ENCODE results near the gene NLRP6. TPM values are rescaled to one million over a fixed set of nuclear protein-coding genes. Genes with fewer than 3 reads are reported as not detected.

The NLRP6 gene
- total RNA-seq, 3 donors from 2014 or later (not counting 1 experiment from before 2014, with no cell fraction given): 1.7 to 3.0 (median 2.3) TPM

DNA sequence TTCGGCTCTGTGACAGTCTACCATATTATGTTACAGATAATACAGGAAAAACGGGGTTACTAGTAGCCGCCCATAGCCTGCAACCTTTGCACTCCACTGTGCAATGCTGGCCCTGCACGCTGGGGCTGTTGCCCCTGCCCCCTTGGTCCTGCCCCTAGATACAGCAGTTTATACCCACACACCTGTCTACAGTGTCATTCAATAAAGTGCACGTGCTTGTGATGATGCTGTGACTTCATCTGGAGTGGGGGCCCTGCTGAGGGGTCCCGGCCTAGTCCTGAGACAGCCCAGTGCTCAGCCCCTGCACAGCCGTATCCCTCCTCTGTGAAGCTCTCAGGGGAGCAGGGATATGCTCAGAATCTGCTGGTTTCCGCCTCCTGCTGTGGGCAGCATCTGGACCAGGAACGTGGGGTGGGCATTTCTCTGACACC, 36.9 kb downstream of the NLRP6 start:
- Histone ChIP-seq H3K27me3 (ENCODE audit: control insufficient read depth, insufficient read depth, low read length) (no peaks in the 10 kb centered on the region), H3K4me3 (ENCODE audit: low read length) (peak overlapping the region; percentile 75), H3K36me3 (ENCODE audit: control insufficient read depth, insufficient read depth, low read length) (peaks cover 18% of the 10 kb centered on the region), H3K9me3 (ENCODE audit: control insufficient read depth, insufficient read depth, low read length) (no peaks in the 10 kb centered on the region), H3K27ac (ENCODE audit: low read length) (peak overlapping the region; percentile 66), H3K4me1 (ENCODE audit: control insufficient read depth, insufficient read depth, low read length) (peaks cover 45% of the 10 kb centered on the region)
- intact Hi-C loops (cut with micrococcal nuclease): no loop called here
- WGBS (ENCODE audit: insufficient coverage): 37% methylated on average over 9 of the region's 9 CpGs
- H3K4me1 Mint-ChIP-seq: peaks cover 53 to 54% of the 10 kb centered on the region in 2 donors
- TF ChIP-seq, protein P1, sequence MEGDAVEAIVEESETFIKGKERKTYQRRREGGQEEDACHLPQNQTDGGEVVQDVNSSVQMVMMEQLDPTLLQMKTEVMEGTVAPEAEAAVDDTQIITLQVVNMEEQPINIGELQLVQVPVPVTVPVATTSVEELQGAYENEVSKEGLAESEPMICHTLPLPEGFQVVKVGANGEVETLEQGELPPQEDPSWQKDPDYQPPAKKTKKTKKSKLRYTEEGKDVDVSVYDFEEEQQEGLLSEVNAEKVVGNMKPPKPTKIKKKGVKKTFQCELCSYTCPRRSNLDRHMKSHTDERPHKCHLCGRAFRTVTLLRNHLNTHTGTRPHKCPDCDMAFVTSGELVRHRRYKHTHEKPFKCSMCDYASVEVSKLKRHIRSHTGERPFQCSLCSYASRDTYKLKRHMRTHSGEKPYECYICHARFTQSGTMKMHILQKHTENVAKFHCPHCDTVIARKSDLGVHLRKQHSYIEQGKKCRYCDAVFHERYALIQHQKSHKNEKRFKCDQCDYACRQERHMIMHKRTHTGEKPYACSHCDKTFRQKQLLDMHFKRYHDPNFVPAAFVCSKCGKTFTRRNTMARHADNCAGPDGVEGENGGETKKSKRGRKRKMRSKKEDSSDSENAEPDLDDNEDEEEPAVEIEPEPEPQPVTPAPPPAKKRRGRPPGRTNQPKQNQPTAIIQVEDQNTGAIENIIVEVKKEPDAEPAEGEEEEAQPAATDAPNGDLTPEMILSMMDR (IDR thresholded peaks at IDR 0.05): no peak
- DNase-seq (peak in 1 of 2 donors; percentile 37), ATAC-seq (no peak)
- peak overlapping the region; percentile 92 to 99 for H3K27ac Mint-ChIP-seq
- no peaks in the 10 kb centered on the region for H3K27me3 Mint-ChIP-seq (ENCODE audit: low read depth in 2 of 2)
- H3K36me3 Mint-ChIP-seq: no peaks in the 10 kb centered on the region
- H3K4me3 Mint-ChIP-seq: peak overlapping the region; percentile 97
- H3K9me3 Mint-ChIP-seq: no peaks in the 10 kb centered on the region

DNA sequence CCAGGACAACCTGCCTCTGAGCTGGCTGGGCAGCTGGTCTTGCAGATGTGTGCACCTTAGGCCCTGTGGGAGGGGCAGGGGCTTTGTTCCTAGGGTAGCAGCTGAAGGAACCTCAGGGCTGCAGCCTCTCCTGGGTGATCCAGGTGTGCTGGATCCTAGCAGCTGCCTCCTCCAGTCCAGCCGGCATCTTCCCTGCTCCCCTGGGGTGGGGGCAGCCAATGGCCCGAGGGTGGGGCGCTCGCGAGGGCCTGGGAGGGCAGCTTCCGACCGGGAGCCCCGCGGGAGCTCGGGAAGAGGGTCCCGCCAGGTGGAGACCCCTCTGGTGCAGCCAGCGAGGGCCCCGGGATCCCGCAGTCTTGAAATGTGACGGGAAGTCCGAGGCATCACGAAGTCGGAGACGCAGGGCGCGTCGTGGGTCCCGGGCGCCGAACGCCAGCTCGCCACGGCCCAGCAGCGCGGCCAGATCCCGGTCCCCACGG, 37.3 kb downstream of the NLRP6 start:
- no peaks in the 10 kb centered on the region for H3K27me3 Mint-ChIP-seq (ENCODE audit: low read depth in 2 of 2)
- TF ChIP-seq, protein P1 (IDR thresholded peaks at IDR 0.05): no peak
- Histone ChIP-seq H3K4me3 (ENCODE audit: low read length) (peak overlapping the region; percentile 75), H3K9me3 (ENCODE audit: control insufficient read depth, insufficient read depth, low read length) (no peaks in the 10 kb centered on the region), H3K4me1 (ENCODE audit: control insufficient read depth, insufficient read depth, low read length) (peaks cover 48% of the 10 kb centered on the region), H3K27me3 (ENCODE audit: control insufficient read depth, insufficient read depth, low read length) (no peaks in the 10 kb centered on the region), H3K36me3 (ENCODE audit: control insufficient read depth, insufficient read depth, low read length) (peaks cover 18% of the 10 kb centered on the region), H3K27ac (ENCODE audit: low read length) (peak overlapping the region; percentile 66)
- ATAC-seq: no peak
- H3K4me1 Mint-ChIP-seq: peaks cover 58 to 59% of the 10 kb centered on the region in 2 donors
- intact Hi-C loops (cut with micrococcal nuclease): no loop called here
- H3K4me3 Mint-ChIP-seq: peak overlapping the region; percentile 97
- H3K9me3 Mint-ChIP-seq: no peaks in the 10 kb centered on the region
- WGBS (ENCODE audit: insufficient coverage): 31% methylated on average over 32 of the region's 32 CpGs
- DNase-seq: no peak
- H3K27ac Mint-ChIP-seq: peak overlapping the region; percentile 98 to 99
- no peaks in the 10 kb centered on the region for H3K36me3 Mint-ChIP-seq

DNA sequence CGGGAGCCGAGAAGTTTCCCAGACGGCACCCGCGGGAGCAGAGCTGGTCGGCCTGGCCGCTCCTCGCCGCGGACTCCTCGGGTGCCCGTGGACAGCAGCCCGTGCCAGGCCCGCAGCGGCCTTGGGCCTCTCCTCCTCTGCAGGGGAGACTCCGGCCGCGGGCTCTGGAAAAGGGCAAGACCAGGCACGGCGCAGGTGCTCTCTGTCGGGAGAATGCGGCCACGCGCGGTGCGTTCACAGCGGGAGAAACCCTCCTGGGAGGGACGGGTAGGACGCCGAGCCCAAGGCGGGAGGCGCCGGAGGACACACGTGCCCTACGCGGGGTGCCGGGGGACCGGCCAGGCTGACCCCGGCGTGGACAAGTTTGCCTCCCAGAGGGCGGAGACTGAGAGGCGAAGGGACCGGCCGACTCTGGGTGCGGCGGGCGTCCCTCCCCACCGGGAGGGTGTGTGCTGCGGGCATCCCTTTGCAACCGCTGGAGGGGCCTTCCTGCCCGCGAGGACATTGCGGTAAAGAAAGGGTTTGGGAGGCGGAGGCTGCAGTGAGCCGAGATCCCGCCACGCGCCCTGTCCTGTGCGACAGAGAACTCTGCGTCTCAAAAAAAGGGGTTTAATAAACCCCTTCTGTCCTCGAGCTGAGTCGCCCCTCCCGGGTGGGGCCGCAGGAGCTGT, 38.0 kb downstream of the NLRP6 start:
- H3K4me1 Mint-ChIP-seq: peaks cover 64 to 65% of the 10 kb centered on the region in 2 donors
- DNase-seq (peak in 1 of 2 donors; percentile 63), ATAC-seq (no peak)
- 29% methylated on average over 64 of the region's 64 CpGs for WGBS (ENCODE audit: insufficient coverage)
- TF ChIP-seq, protein P1 (IDR thresholded peaks at IDR 0.05): no peak
- H3K27me3 Mint-ChIP-seq (ENCODE audit: low read depth in 2 of 2): no peaks in the 10 kb centered on the region
- peak overlapping the region; percentile 98 to 99 for H3K27ac Mint-ChIP-seq
- Histone ChIP-seq H3K4me3 (ENCODE audit: low read length) (peak overlapping the region; percentile 75), H3K27ac (ENCODE audit: low read length) (peak overlapping the region; percentile 80), H3K36me3 (ENCODE audit: control insufficient read depth, insufficient read depth, low read length) (peaks cover 18% of the 10 kb centered on the region), H3K27me3 (ENCODE audit: control insufficient read depth, insufficient read depth, low read length) (no peaks in the 10 kb centered on the region), H3K4me1 (ENCODE audit: control insufficient read depth, insufficient read depth, low read length) (peaks cover 55% of the 10 kb centered on the region), H3K9me3 (ENCODE audit: control insufficient read depth, insufficient read depth, low read length) (no peaks in the 10 kb centered on the region)
- H3K4me3 Mint-ChIP-seq: peak overlapping the region; percentile 95
- intact Hi-C loops (cut with micrococcal nuclease): loop anchor here (2.0 kb wide), 1 partner anchor 35 kb away; no protein-coding TSS in a partner anchor
- no peaks in the 10 kb centered on the region for H3K9me3 Mint-ChIP-seq
- H3K36me3 Mint-ChIP-seq: no peaks in the 10 kb centered on the region
